Measurements from ENCODE around the gene HNF4A. TPM values are rescaled to one million over a fixed set of nuclear protein-coding genes. Genes with fewer than 3 reads are reported as not detected.

HNF4A gene
- total RNA-seq, 1 experiment from 2014 or later, result 0.13 TPM

DNA sequence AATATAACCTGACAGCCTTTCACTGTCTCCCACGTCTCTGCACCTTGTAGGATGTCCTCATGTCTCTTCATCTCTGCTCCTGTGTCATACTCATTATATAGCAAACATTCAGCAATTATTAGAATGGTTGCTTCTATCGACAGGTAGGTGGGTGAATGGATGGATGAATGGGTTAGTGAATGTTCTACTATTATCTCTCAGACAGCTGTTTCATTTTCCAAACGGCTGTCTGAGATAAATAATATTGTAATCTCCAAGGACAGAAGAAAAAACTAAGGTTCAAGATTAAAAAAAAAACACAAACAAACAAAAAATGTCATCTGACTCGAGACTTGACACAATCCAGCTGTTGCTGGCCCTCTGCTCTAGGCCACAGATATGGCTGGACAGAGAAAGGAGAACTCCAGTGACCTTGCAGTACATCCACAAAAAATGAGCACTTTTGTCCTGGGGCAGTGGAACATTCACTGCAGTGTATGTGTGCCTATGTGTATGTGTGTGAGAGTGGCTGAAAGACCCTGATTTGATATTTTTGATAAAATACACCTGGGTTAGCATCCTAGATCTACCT, 2.1 kb downstream of the HNF4A start:
- no TSS peak for BruUV-seq (replicated peaks)
- CTCF ChIA-PET, result interaction anchor here (0.6 to 0.7 kb wide), 3 partner anchors 166 to 1841 kb away, joined by 4 to 5 read pairs (median 5); no protein-coding TSS in a partner anchor

DNA sequence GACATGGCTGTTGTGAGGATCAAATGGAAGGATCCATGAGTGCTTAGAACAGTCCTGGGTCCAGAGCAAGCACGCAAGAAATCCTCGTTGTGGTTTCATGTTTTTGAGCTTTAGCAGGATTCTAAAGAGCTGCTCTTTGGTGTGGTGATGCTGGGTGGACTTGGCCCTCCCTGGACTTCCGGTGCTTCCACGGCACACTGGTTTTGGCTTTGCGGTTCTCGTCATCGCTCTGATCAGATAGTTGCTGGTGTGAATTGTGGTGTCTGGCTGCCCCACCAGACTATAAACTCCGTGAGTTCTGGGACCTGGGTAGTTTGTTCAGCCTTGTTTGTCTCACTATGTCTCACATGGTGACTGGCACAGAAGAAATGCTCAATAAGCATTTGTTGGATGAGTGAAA, 3.3 kb downstream of the HNF4A start:
- Histone ChIP-seq H3K27me3 (ENCODE audit: insufficient read depth, low read depth) (peaks cover 40% of the 10 kb centered on the region), H3K27ac (no peak overlapping the region), H3F3A (ENCODE audit: insufficient read depth, low read depth) (no peaks in the 10 kb centered on the region), H3K4me2 (no peak overlapping the region), H3K79me2 (ENCODE audit: low read depth) (no peaks in the 10 kb centered on the region), H3K4me1 (replicated peaks; ENCODE audit: insufficient read depth) (no peaks in the 10 kb centered on the region), H4K20me1 (ENCODE audit: insufficient read depth) (no peaks in the 10 kb centered on the region), H2AFZ (no peak overlapping the region), H3K9me3 (ENCODE audit: insufficient read depth, low read depth) (no peaks in the 10 kb centered on the region), H3K9me2 (ENCODE audit: insufficient read depth) (no peaks in the 10 kb centered on the region), H3K4me3 (no peak overlapping the region), H3K36me3 (ENCODE audit: low read depth) (no peaks in the 10 kb centered on the region)
- CTCF ChIA-PET, result no interaction called here
- intact Hi-C loops (cut with micrococcal nuclease; ENCODE audit: unreplicated experiment), result no loop called here
- TF ChIP-seq CTCF (conservative IDR thresholded peaks at IDR 0.05), result no peak
- no peak for TF ChIP-seq EZH2 (IDR thresholded peaks at IDR 0.05; ENCODE audit: low read depth)
- BruUV-seq (replicated peaks), result no TSS peak
- DNase-seq, result no peak
- POLR2A ChIA-PET (ENCODE audit: unreplicated experiment), result no interaction called here

More for the DNA sequence above, 2.1 kb downstream of the HNF4A start:
- DNase-seq, result no peak
- Histone ChIP-seq H3K27me3 (ENCODE audit: insufficient read depth, low read depth) (peaks cover 35% of the 10 kb centered on the region), H3K79me2 (ENCODE audit: low read depth) (no peaks in the 10 kb centered on the region), H3K4me3 (no peak overlapping the region), H2AFZ (no peak overlapping the region), H3K4me2 (no peak overlapping the region), H3K36me3 (ENCODE audit: low read depth) (no peaks in the 10 kb centered on the region), H3K27ac (no peak overlapping the region), H3K9me2 (ENCODE audit: insufficient read depth) (no peaks in the 10 kb centered on the region), H3K9me3 (ENCODE audit: insufficient read depth, low read depth) (no peaks in the 10 kb centered on the region), H3K4me1 (replicated peaks; ENCODE audit: insufficient read depth) (no peaks in the 10 kb centered on the region), H3F3A (ENCODE audit: insufficient read depth, low read depth) (no peaks in the 10 kb centered on the region), H4K20me1 (ENCODE audit: insufficient read depth) (no peaks in the 10 kb centered on the region)
- no peak for TF ChIP-seq CTCF (conservative IDR thresholded peaks at IDR 0.05)
- TF ChIP-seq EZH2 (IDR thresholded peaks at IDR 0.05; ENCODE audit: low read depth), result no peak
- POLR2A ChIA-PET (ENCODE audit: unreplicated experiment), result no interaction called here
- intact Hi-C loops (cut with micrococcal nuclease; ENCODE audit: unreplicated experiment), result no loop called here

DNA sequence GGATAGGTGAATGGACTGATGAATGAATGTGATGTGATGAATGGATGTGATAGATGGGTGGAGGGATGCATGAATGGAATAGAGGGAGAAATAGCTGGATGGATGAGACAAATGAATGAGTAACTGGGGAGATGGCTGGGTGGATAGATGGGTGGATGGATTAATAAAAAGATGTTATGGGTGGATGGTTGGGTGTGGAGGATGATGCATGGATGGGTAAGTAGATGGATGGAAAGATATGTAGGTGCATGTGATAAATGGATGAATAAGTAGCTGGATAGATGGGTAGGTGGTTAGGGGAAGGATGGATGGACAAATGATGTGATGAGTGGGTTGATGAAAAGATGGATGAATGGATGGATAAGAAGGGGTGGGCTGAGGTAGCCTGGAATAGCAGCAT, 4.7 kb downstream of the HNF4A start:
- H3K36me3 ChIP-seq (ENCODE audit: low read depth), result no peaks in the 10 kb centered on the region
- H4K20me1 ChIP-seq (ENCODE audit: insufficient read depth), result no peaks in the 10 kb centered on the region
- no peaks in the 10 kb centered on the region for H3K79me2 ChIP-seq (ENCODE audit: low read depth)
- H3K4me2 ChIP-seq, result no peak overlapping the region
- H3K9me2 ChIP-seq (ENCODE audit: insufficient read depth), result no peaks in the 10 kb centered on the region
- peaks cover 40% of the 10 kb centered on the region for H3K27me3 ChIP-seq (ENCODE audit: insufficient read depth, low read depth)
- H2AFZ ChIP-seq, result no peak overlapping the region
- ChIA-PET POLR2A (ENCODE audit: unreplicated experiment) (no interaction called here), CTCF (no interaction called here)
- no peak for DNase-seq
- no peaks in the 10 kb centered on the region for H3K4me1 ChIP-seq (replicated peaks; ENCODE audit: insufficient read depth)
- TF ChIP-seq CTCF (conservative IDR thresholded peaks at IDR 0.05), result no peak
- TF ChIP-seq EZH2 (IDR thresholded peaks at IDR 0.05; ENCODE audit: low read depth), result no peak
- intact Hi-C loops (cut with micrococcal nuclease; ENCODE audit: unreplicated experiment), result no loop called here
- no peak overlapping the region for H3K27ac ChIP-seq
- no TSS peak for BruUV-seq (replicated peaks)
- H3K4me3 ChIP-seq, result no peak overlapping the region
- H3K9me3 ChIP-seq (ENCODE audit: insufficient read depth, low read depth), result no peaks in the 10 kb centered on the region
- no peaks in the 10 kb centered on the region for H3F3A ChIP-seq (ENCODE audit: insufficient read depth, low read depth)

All from PC-9 (cell line).